Stimulated activated CD4-positive, alpha-beta T cell treated with anti-CD3 and anti-CD28 coated beads, Interleukin-15, amount 100 ng/mL, for 24 hours (primary cell): ENCODE data around the gene DNAJC12.
"Not testable (repeated sequence)": the region's sequence is repeated elsewhere in the genome, so short reads cannot be mapped to it uniquely, and the experiment has no call there.

Source experiments
- DNase-seq: peaks from one replicate; pipeline ENCODE4 v3.0.0-alpha.2; 2020

Gene DNAJC12

DNA sequence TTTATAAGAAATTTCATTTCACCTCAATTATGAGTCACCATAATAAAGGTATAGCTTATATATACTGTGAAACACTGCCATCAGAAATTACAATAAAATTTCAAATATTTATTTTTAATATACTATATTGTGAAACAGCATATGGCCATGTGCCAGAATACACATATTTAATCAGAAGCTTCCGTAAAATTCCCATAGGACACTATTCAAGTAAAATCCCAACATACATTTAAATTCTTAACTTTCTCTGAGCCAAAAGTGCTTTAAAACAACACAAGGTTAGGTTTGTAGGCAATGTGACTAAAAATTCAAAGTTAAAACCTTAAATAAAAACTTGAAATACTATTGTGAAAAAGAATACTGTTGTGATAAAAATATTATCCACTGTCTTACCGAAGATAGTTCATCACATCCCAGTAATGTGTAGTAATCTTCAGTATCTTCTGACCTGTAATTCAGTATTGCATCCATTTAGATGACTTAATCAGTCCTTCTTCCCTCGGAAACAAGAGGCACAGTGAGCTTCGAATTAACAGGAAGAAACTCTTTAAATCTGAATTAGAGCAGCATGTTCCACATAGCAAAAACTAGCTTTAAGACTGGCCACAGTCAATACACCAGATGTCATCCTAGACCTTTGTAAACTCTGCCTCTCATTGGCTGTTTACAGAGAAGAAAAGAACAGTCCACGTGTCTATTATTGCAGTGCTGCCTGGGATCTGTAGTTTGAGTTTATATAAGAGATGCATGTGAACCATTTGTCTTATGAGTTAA lies at the start of gene DNAJC12:
Gene DNAJC12, minus strand, starts transcription at position 648 of the 774 bp plus-strand sequence. Its CDS starts 177 bp downstream, at position 471.
- no peak for DNase-seq

GRCh38 chr10:67884842-67885670 lies 47.1 kb upstream of the DNAJC12 start:
- peak; percentile 87 for DNase-seq

GRCh38 chr10:67884313-67884841 lies 46.4 kb upstream of the DNAJC12 start, which contains the start of gene SIRT1:
Gene SIRT1 (plus strand): TSS chr10:67884656. CDS start chr10:67884722, 66 bp downstream.
- DNase-seq = peak; percentile 95

- DNase-seq = no peak
Observed at GRCh38 chr10:67883710-67884312, 45.8 kb upstream of the DNAJC12 start.

GRCh38 chr10:67878133-67878532 lies 40.1 kb upstream of the DNAJC12 start:
- no peak for DNase-seq

DNA sequence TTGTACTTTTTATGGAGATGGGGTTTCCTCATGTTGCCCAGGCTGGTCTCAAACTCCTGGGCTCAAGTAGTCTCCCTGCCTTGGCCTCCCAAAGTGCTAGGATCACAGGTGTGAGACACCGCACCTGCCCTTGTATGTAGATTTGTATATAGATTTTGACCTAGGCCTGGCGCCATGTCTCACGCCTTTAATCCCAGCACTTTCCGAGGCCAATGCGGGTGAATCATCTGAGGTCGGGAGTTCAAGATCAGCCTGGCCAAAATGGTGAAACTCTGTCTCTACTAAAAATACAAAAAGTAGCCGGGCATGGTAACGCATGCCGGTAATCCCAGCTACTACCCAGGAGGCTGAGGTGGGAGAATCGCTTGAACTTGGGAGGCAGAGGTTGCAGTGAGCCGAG lies 39.4 kb upstream of the DNAJC12 start:
- DNase-seq = not testable (repeated sequence)

DNA sequence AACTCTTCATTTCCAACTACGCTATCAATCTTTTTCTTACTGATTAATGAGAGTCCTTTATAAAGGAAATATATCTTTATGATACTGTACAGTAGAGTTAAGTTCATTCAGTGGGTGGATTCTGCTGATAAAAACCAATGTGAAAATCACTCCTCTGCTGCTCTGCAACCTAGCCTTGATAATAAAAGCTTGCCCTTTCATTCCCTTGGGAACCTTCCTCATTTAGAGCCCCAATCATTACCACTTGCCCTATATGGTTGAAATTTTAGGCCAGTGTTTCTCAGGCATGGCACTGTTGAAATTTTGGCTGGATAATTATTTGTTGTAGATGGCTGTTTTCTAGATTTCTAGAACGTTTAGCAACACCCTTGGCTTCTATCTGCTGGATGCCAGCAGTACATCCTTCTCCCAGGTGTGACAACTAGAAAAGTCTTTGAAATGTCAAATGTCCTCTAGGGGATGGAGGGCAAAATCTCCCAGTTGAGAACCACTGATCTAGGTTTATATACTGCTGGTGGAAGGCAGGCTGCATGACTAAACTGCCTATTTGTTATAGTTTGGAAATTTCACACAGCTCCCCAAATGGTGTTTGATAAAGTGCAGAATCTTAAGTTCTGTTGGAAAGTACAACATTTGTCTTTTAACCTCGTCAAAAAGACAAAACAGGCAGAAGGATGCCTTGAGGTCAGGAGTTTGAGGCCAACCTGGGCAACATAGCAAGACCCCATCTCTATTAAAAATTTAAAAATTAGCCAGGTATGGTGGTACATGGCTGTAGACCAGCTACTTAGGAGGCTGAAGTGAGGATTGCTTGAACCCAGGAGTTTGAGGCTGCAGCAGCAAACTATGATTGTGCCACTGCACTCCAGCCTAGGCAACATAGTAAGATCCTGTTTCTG lies 37.6 kb upstream of the DNAJC12 start:
- DNase-seq = no peak

DNA sequence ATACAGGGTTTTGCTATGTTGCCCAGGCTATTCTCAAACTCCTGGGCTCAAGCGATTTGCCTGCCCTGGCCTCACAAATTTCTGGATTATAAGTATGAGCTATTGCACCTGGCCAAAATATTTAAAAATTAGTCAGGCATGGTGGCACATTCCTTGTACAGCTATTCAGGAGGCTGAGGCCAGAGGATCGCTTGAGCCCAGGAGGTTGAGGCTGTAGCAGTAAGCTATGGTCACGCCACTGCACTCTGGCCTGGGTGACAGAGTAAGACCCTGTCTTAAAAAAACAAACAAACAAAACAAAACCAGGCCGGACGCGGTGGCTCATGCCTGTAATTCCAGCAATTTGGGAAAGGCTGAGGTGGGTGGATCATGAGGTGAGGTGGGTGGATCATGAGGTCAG lies 32.0 kb upstream of the DNAJC12 start:
- DNase-seq = no peak

- no peak for DNase-seq
Observed at GRCh38 chr10:67868132-67868531, 30.1 kb upstream of the DNAJC12 start.

- DNase-seq = no peak
Observed at GRCh38 chr10:67864607-67865371, 26.8 kb upstream of the DNAJC12 start.

DNA sequence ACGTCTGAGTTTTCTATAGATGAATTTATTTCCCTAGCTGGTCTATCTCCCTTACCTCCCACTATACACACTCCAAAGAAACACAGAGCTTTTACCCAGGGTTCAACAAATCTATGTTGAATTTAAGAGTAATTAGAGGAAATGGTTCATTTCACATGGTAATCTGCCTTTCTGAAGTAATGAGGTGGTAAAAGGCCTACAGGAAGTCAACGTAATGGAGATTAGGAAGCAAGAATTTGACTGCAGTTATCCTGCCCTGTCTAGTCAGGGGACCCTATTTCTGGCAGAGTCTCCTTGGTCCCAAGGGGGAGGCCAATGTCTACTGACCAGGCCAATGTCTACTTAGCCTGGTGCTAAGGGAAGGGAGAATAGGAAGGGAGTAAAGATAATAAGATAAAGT lies 25.1 kb upstream of the DNAJC12 start:
- DNase-seq = no peak

DNA sequence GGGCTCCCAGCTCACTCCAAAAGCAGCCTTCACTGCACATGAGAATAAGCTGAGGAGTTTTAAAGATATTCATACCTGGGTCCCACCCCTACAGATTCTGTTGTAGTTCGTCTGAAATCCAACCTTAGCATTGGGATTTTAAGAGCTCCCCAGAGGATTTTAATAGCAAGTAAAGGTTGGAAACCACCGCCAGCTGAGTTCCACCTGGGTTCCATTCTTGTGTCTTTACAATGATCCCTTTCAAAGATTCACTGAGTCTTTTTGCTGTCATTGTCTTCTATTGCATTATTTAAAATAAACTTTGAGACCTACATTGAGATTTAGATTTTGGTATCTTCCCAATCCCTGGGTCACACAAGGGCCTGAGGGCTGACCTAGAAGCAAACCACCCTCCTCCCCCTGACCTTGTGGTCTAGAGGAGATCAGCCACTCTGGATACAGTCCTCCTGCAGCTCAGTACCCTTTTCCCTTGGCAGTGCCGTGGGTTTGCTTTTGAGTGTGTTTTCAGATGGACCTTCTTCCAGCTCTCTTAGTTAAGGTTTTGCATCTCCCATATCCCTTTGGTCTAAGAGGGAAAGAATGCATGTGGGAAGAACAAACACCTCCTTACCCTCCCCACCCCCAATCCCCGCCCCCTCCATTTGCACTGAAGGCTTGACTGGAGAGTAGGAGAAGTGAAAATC lies 23.9 kb upstream of the DNAJC12 start:
- DNase-seq = no peak

DNA sequence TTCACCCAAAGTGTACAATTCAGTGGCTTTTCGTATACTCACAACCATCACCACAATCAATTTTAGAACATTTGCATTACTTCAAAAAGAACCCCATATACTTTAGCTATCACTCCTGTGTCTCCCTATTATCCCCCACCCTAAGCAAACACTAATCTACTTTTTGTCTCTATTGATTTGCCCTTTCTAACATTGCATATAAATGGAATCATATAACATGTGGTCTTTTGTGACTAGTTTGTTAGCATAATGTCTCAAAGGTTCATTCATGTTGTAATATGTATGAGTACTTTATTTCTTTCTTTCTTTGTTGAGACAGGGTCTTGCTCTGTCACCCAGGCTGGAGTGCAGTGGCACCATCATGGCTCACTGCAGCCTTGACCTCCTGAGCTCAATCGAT lies 21.0 kb upstream of the DNAJC12 start:
- no peak for DNase-seq

DNA sequence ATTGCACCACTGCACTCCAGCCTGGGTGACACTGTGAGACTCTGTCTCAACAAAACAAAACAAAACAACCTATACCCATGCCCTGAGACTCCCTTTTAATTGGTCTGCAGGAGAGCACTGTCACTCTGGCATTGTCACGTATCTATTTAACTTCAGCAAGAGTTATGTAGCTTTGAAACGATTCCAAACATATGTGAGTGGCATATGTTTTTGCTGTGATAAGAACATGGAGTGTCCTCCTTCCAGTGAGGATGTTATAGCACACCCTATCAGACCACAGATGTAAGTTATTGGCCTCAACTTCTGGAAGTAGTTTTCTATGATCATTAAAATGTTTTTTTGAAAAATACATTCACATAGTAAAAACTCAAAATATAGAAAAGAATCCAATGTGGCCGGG lies 15.5 kb upstream of the DNAJC12 start:
- DNase-seq = no peak

DNA sequence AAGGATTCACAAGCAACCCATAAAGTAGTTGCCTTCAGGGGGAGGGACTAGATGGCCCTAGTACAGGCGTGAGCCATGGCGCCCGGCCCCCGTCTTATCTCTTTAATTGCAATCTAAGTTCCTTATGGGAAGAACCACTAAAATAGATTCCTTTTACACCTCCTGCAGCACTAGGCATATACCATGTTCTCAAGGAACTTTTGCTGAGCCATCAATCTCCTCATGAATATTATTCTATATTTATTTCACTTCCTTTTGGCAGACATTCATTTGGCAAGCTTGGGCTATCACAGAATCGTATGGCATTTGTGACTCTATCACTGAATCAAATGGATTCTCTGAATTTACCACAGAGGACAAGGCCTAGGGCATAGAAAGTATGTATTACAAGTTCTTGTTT lies 14.8 kb upstream of the DNAJC12 start:
- DNase-seq = no peak

DNA sequence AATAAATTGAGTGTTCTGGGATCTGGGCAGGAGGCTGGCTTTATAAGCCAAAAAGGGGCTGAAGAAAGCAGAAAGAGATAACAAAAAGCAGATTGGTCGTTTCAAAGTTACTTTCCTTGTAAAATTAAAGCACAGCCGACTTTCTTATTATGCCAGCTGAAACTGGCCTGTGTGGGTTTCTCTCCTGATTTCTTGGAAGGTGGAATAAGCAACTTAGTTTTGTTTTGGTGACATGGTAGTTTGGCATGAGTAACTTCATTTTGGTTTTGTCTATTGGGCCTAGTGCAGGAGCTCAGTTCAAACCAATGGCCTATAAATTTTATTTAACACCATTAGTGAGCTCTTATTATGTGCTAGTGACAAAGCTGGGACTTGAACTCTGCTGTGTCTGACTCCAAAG lies 13.2 kb upstream of the DNAJC12 start:
- no peak for DNase-seq

DNA sequence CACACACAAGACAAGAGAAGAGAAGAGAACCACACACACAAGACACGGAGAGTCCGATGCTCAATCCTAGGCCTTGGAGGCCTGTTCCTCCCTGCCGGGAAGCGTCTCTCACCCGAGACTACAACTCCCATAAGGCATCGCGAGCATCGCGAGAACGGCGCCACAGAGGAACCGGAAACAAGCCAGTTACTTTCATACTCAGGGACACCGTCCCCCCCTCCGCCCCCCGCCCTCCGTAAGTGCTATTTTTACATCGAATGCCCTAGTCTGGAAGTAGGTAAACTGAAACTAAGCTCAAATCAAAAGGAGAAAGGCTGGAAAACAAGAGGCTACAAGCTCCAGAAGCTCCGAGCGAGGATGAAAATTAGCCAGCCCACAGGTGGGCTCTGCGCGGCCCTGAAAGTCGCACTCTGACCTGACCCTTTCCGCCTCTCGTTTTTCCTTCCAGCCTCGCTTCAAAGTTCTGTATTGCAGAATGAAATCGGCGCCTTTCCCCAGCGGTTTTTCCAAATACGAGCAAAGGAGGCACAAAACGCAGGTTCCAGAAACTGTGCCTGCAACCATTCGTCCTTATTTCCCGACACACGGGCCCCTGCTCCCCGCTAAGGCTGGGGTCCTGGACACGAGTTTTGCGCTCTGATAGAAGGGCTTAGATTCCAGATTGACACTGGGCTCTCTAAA lies 11.5 kb upstream of the DNAJC12 start:
- DNase-seq = peak; percentile 95

DNA sequence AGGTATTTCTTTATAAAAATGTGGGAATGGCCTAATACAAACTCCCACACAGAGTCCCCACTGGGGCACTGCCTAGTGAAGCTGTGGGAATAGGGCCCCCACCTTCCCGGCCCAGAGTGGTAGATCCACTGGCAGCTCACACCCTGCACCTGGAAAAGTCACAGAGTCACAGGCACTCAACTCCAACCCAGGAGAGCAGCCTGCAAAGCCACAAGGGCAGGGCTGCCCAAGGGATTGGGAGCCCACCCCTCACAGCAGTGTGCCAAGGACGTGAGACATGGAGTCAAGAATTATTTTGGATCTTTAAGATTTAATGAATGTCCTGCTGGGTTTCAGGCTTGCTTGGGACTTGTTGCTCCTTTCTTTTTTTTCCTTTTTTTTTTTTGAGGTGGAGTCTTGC lies 5.3 kb upstream of the DNAJC12 start:
- DNase-seq = no peak

DNA sequence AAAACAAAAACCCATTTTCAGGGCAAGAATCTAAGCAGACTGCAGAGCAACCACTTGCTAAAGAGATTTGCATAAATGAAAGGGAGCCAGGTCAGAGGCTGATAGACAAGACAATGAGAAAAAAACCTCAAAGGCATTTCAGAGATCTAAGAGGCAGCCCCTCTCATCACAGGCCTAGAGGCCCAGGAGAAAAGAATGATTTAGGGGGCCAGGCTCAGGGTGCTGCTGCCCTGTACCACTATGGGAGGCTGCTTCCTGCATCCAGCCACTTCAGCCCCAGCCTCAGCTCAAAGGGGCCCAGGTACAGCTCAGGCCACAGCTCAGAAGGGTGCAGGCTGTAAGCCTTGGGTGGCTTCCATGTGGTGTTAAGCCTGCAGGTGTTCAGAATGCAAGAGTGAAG lies 3.7 kb upstream of the DNAJC12 start:
- DNase-seq = no peak

- DNase-seq = no peak
Observed at GRCh38 chr10:67839951-67840350, 2.0 kb upstream of the DNAJC12 start.
